ENCODE measurements around the gene CCL4L2.
"Not testable (repeated sequence)": the region's sequence is repeated elsewhere in the genome, so short reads cannot be mapped to it uniquely, and the experiment has no call there.

Gene CCL4L2

DNA sequence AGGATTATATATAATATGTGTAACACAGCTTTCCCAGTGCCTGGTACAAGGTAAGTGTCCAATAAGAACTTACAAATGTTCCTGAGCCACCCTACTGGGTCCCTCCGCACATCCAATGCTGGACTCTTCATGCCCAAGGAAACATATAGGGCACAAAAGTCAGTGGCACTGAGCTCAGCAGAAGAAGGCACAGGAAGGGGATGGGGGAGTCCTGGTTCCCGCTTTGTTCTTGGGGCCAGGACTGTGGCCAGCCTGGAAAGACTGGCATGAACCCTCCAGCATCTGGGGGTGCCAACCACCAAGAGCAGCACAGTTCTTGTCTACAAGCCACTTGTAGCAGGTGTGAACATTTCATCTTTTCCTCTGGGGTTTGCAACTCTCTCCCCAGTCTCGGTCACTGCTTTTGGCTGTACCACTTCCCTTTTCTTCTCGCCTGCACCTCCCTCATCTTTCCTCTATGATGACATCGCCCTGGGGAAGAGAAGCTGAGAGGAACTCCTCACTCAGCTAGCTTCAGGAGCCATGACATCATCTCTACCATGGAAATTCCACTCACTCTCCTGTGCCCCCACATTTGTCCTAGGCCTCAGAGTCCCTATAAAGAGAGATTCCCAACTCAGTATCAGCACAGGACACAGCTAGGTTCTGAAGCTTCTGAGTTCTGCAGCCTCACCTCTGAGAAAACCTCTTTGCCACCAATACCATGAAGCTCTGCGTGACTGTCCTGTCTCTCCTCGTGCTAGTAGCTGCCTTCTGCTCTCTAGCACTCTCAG is at the start of gene CCL4L2:
Gene CCL4L2 (plus strand): TSS at position 625 of the 773 bp plus-strand sequence.
- FAIRE-seq = not testable (repeated sequence)

DNA sequence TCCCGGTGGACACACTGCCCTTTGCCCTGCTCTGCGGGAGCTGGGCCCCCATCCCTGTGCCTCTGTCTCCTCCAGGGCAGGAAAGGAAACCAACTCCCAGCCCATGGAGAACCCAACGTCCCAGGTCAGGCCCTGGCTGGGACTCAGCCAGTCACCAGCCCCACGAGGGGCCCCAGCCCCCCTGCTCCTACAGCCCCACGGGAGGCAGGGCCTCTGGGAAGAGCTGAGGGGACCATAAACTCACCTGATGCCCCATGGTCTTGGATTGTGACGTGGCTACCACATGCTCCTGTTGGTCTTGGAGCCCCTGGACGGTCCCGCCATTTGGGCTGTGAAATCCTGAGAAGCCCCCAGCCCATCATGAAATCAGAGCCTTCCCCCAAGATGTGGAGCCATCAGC is 42.0 kb upstream of the CCL4L2 start:
- not testable (repeated sequence) for FAIRE-seq

DNA sequence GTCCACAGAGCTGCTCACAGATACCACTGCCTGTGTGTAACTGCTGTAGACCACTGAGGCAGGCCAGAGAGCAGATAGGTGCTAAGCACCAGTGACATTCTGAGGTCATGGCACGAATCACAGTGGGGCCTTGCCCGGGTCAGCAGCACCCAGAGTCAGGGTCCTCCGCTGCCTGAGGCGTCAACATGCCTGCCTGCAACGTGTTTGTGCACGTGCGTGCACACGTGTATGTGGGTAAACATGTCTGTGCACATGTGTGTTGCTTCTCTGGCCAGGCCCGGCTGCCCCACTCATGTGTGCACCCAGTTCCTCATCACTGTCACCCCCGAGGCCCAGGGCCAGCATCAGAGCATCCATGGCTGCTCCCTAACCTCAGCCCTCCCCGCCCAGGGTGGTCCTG is 34.3 kb upstream of the CCL4L2 start, which contains the start of gene TBC1D3B:
Gene TBC1D3B (minus strand): TSS at position 101 of the 400 bp plus-strand sequence. CDS start 1,586 bp downstream, outside the sequence.
- not testable (repeated sequence) for FAIRE-seq

DNA sequence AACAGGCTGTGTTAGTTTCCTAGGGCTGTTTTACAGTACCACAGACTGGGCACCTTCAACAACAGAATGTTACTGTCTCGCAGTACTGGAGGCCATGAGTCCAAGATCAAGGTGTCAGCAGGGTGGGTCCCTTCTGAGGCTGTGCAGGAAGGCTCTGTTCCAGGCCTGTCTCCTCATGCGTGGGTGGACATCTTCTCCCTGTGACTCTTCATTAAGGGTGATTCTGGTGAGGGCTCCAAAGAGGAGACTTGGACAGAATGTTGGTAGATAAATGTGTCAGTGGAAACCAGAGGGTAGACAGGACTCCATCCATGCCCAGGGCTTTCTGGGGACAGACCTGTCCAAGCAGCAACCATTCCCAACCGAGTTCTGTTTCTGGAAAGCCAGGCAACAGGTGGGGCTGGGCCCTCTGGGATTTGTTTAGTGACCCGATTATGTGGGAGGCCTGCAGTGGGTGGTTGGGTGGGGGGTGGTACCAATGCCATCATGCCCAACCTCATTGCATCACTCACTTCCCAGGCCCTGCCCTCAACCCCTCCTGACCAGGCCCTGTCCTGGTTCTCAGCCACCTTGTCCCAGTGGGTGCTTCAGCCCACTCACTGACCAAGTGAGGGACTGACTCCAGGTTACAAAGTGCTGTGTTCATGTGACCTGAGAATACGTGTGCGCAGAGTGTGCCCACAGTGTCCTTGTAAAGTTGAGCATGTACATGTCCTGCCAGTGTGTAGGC is 29.3 kb upstream of the CCL4L2 start:
- FAIRE-seq = not testable (repeated sequence)

DNA sequence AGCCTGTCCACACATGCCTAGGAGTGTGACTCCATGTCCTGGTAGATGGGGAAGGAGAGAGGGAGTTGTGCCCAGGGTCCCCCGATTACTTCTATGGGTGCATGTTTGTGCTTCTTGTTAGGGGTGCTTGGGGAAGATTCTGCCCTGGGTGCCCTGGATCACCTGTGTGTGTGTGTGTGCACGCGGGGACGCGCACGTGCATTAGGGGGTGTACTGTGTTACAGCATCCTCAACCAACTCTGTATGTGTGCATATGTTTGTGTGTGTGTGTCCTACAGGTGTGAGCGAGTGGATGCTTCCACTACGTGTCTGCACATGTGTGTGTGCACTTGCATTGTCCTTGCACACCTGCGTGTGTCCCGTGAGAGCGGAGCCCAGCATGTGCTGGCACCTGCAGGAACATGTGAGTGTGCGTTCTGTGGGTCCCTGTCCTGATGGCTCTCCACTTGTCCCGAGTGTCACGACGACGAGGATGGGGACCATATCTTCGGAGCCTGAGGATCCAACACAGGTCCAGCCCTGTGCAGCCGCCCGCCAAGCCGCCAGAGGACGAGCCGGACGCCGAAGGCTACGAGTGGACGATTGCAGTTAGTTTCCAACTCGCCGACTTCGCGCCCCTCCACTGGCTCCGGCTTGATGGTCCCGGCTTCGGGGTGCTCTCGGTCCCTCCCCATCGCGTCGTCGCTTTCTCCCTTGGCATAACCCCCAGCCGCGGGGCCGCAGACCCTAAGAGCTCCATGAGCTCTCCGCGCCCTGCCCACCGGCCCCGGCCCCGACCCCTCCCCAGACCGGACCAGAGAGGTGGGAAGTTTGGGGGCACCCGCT is 28.5 kb upstream of the CCL4L2 start:
- FAIRE-seq = no peak

DNA sequence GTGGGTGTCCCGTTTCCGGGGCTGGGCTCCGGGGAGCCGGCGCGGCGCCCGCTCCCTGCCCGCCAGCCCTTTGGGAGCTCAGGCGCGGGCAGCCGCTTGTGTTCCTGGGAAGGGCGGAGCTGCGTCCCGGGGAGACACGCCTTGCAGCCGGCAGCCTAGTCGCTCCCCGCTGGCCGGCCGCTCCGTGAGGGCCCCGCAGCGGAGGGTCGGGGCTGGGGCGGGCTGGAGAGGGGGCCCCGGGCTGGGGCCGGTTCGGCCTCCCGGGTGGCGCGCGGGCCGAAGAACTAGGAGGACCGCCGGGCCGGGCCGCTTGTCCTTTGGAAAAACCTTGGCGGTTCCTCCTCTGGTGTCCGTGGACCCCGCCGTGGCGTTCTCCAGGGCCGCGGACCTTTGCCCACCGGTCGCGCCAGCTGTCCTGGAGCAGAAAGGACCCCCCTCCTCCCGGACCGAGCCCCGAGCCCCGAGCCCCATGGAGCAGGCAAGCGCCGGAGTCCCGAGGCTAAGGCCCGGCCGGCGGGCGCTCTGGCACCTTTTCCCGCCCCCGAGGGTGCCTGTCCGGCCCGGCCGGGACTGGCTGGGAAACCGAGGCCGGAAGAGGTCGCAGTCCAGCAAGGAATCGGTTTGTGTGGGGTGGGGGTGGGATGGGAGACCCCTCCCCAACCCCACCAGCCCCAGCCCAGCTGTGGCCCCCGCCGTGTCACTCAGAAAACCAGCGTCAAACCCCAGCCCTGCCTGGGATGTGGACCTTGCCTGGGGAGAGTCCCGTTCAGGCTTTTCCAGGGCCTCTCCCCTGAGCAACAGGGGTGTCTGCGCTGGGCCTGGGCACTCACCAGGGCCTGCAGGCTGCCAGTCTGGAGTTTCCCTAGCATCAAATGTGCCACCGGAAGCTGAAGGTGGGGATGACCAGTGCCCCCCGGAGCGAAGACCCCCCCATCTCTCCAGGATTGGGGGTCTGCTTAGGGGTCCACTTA is 27.6 kb upstream of the CCL4L2 start:
- no peak for FAIRE-seq

DNA sequence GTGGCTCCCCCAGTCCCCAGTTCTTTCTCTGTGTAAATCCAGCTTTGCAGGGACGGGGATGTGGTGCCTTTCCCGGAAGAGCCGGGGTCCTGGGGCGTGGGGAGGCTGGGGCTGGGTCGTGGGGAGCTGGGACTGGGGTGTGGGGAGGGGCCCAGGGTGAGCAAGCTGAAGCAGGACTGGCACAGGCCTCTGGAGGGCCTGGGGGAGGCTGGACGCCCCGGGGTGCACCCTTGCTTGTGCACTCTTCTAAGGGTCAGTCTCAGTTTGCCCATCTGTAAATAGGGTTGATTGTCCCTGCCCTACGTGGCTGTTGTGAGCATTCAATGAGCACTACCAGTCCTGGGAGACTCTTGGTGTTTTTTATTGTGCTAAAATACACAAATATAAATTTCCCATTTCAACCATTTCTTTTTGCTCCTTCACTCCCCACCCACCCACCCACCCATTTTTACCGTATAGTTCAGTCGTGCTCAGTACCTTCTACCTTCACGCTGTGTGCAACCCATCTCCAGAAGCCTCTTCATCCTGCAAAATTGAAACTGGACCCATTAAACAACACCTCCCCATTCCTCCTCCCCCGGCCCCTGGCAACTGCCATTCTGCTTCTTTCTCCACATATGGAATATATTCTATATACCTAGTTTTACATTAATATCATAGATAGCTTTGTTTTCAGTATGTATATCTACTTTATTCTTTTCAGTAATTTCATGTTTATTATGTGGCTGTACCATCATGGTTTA is 26.7 kb upstream of the CCL4L2 start:
- FAIRE-seq = no peak

DNA sequence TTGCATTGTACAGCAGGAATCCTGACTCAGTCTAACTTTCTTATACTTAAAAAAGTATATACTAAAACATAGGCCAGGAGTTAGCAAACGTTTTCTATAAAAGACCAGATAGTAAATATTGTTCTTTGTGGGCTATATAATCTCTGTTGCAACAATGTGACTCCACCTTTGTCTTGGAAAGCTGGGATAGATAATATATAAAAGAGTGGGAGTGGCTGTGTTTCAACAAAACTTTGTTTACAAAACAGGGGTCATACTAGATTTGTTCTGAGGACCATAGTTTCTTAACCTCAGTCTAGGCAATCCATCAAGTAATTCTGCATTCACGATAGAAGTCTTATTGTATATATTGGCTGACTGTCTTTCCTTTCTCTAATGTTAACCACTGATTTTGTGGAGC is 25.4 kb upstream of the CCL4L2 start:
- no peak for FAIRE-seq

DNA sequence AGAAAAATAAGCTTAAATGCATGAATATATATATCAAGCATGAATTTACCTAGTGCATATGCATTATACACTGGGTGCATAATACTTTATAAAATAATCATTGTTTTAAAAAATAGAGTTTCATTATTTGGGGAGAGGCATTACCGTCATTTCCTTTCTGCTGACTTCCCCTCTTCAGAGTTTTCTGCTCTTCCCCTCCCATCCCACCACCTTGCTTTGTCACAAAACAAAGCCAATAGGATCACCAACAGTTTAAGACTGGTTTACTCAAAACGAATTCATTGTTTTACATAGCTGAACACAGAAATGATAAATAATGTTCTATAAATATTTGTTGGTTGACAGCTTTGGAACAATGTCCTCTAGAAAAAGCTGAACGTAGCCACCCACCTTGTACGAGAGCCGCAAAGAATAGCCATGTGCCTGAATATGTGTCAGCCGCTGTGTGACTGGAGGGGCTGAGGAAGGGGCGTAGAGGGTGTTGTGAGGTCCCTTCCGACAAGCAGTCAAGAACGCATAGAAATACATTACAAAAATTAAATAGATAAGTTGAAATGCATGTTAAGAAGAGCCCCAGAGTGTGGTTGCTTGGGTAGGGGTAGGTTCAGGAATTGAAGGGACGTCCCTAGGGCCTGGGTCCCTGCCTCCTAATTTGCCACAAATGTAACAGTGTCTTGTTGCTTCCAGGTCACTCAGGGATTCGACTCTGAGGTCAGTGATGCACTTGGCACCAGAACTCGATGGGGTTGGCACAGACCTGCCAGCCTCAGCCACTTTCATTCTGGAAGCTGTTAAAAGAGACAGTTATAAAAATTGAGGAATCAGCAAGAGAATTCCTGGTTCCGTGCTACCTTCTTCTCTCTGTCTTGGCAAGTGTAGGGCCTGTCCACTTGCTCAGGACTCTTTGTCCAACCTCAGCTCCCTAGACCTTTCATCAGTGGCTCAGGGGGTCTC is 23.8 kb upstream of the CCL4L2 start:
- FAIRE-seq = not testable (repeated sequence)

DNA sequence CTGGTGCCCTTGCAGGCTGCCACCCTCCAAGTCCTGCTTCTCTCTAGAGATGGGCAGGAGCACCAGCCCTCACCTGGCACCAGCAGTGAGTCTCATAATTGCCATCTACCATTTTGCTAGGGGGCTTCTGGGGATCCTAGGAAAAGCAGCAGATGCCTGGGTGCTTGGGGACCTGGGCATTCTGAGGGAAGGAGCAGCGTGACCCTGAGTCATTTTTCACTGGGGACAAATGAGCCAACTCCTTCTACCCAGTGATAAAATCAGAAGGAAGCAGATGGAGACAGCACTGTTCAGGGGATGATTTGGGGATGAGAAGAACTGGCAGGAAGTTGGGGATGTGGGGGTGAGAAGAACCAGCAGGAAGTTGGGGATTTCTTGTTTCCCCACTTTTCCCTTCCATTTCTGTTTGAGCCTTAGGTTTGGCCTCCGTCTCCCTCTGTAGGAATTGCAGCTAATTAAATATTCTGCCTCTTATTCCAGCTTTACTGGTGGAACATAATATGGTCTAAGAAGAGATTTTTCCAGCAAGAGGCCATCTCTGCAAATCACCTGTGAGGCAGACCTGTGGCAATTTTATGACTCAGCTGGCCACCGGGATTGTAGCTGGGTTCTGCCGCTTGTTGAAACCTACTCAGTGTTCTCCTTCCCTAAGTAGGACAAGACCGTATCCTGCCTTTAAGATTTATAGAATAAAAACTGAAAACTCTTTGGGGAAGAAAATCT is 22.8 kb upstream of the CCL4L2 start:
- FAIRE-seq = not testable (repeated sequence)

DNA sequence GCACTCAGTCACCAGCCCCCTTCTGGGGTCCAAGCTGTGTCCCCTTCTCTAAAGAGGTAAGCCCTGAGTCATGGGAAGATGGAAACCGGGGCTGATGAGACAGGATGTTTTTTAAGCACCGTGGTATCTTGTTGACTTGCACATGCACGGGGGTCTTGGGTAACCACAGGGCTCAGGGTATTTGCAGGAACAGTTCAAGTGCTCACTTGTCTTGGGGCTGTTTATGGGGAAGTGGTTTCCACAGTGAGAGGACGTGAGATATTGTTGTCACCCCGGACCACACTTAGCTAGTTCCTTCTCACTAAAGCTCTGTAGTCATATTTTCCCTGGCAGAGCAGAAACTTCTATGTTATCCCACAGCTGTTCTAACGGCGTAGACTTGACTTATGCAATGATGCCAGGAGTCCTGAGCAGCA is 22.0 kb upstream of the CCL4L2 start:
- FAIRE-seq = no peak

DNA sequence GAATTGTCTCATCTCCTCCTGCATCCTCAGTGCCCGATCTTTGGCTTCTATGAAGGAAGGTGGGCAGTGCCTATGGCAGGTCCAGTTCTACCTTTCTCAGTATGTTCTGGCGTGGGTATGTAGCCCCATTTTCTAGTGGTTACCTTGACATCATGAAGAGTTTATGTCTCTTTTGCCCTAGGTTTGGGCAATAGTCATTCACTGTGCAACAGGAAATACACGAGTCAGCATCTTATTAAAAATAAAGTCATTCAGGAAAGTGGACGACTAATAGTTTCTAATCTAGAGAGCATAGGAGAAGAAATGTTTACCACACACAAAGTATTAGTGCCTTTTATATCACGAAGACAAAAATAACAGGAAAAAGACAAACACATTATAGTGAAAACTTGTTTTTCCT is 20.9 kb upstream of the CCL4L2 start:
- not testable (repeated sequence) for FAIRE-seq

DNA sequence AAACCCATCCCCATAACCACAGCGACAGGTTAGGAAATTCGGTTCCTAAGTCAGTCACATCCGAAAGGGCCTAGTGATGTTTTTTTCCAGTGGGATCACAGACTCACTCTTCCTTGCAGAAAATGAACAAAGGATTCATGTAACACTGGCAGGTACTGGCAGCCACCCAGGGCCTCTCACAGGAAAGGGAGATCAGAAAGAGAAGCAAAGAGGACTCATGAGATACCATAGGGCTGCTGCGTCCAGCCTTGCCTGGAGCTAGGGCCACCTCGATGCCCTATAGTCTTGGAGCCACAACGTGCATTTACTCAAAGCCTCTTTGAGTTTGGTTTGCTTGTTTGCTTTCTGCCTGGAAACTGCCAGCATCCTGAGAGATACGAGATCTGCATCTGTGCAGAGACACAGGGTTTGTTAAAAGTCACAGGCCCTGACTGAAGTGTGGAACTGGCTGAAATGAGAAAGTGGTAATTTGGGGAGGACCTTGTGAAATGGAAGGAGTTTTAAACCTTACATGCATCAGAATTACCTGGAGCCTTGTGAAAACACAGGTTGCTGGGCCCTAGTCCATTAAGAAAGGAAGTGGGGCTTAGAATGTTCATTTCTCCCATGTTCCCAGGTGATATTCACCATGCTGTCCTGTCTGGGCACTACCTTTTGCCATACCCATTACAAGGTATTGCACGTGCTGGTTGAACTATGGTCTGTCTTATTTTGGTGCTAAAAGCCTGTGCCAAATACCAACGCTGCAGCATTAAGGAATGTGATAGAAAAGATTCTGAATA is 20.1 kb upstream of the CCL4L2 start:
- not testable (repeated sequence) for FAIRE-seq

DNA sequence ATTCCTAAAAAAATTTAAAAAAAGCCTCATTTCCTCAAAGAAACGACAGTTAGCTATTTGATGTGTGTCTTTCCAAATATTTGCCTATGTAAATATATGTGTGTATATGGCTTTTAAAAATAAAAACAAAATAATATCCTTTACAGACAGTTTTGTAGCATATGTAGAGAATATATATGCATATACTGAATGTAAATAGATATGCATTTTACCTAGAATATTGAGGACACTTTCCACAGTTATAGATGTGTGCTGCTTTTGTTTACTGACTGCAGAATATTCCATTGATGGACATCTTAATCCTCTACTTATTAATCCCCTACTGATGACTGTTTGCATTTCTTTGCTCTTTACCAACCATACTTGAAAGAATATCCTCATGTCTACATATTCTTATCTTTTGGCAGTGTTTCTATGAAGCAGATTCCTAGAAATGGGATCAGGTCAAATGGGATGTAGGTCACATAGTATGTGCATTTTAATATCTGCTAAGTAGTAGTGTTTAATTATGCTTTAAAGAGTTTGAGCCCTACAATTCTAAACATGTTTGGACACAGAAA is 17.6 kb upstream of the CCL4L2 start:
- FAIRE-seq = no peak

DNA sequence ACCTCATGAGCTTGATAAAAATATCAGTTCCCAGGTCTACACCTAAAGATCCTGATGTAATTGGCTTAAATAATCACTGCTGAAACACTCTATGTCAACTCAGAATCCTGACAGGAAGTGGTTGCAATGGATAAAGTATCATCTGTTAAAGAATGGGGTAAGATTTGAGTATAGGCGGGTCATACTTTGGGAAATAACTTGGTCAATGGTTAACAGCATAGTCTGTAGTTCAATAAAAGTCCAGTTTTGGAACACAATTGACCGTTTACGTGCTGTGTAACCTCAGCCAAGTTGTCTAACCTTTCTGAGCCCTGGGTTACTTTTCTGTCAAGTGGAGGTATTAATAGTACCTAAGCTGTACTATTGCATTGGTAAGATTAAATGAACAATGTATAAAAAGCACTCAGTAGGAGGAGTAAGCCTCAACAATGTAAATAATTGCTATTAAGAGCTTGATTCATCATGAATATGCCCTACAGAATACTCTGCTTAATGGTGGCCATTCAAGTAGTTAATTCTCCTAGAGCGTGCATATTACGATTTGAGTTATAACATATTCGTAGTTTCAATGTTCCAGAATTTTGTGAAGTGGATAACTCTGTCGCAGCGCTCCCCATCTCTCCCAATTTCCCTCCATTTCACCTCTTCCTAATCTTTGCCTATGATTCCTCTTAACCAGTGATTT is 16.6 kb upstream of the CCL4L2 start:
- not testable (repeated sequence) for FAIRE-seq

DNA sequence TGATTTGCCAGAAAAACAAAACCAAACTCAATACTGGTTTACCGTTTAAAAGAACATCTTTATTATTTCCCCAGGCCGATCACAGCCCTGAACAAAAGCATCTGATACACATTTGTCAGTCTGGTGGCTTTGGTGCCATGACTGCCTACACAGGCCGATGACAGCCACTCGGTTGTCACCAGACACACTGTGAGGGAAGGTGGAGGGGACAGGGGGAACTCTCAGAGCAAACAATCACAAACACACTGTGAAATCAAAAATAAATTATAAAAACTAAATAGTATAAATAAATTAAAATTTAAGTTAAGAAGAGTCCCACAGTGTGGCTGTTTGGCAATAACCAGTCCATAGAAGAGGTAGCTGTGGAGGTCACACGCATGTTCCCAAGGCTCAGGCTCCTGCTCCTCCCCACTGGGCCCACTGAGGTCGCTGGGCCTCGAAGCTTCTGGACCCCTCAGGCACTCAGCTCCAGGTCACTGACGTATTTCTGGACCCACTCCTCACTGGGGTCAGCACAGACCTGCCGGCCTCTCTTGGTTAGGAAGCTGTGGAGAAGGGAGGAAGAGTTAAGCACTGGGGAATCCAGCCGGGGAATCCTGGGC is 15.9 kb upstream of the CCL4L2 start:
- FAIRE-seq = not testable (repeated sequence)

Data from G401.6 (cell line).